HG02884 (cell line): ENCODE results near the gene PRKCD.

Experiments
- ATAC-seq: cut with Tn5 transposase; IDR thresholded peaks from one replicate; pipeline ENCODE4 v1.9.1; 2021; ENCODE audit warnings: mild to moderate bottlenecking, moderate library complexity; ENCODE audit not compliant: unreplicated experiment

The PRKCD gene

DNA sequence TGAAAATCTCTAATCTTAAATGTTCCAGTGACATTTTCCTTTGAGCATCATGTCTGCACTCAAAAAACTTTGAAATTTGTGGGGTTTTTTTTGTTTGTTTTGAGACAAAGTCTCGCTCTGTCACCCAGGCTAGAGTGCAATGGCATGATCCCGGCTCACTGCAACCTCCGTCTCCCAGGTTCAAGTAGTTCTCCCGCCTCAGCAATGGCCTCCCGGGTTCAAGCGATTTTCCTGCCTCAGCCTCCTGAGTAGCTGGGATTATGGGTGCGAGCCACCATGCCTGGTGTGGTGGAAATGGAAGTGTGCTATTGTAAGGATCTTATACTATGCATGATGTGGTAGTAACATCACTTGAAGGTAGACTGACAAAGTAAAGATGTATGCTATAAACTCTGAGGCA is 52.3 kb downstream of the PRKCD start:
- ATAC-seq: no peak

DNA sequence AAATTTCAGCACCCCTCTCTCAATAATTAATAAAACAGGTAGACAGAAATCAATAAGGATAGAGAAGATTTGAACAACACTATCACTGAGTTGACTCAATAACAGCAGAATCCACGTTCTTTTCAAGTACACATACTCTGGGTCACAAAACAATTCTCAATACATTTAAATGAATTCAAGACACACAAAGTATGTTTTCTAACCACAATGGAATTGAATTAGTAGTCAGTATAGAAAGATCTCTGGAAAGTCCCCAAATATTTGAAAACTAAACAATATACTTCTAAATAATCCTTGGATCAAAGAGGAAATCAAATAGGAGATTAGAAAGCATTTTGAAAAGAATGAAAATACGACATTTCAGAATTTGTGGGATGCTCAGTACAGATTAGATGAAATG is 54.8 kb downstream of the PRKCD start:
- ATAC-seq: no peak

DNA sequence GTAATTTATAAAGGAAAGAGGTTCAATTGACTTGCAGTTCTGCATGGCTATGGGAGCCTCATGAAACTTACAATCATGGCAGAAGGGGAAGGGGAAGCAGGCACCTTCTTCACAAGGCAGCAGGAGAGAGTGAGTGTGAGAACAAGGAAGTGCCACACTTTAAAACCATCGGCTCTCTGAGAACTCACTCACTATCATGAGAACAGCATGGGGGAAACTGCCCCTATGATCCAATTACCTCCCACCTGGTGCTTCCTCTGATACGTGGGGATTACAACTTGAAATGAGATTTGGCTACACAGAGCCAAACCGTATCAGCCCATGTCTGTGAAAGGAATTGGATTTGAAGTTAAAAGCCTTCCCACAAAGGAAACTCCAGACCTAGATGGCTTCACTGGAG is 55.7 kb downstream of the PRKCD start:
- no peak for ATAC-seq

DNA sequence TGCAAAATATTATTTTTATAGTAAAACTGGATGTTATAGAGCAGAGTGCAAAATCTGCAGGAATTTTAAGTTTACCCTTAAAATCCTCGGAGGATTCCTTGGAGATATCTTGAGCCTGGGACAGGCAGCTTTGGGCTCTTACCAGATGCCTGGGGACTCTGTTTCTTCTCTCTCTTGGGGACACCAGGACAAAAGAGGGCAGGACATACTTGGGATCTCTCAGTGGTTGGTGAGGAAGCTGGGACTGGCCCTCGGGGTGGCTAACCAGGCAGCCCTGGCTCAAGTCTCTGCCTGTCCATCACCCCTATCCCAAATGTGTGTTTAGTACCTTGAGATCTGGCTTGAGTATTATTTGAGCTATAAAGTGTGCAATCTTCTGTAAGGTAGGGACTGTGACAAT is 56.2 kb downstream of the PRKCD start:
- no peak for ATAC-seq

DNA sequence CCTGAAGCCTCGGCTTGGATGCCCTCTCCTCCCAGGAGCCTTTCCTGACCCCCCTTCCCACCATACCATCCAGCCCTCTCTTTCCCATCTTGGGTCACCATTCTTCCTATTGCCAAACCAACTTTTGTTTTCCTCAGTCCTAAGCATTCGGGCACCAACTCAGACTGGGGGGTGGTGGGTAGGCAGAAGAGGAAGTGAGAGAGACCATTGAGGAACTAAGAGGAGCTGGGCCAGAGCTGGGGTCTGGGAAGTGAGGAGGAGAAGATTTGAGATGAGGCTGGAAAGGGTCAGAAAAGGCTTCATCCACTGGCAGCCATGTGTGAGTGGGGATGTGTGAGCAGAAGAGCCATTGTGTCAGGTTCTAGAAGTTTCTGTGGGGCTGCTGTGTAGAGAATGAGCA is 57.1 kb downstream of the PRKCD start:
- no peak for ATAC-seq

DNA sequence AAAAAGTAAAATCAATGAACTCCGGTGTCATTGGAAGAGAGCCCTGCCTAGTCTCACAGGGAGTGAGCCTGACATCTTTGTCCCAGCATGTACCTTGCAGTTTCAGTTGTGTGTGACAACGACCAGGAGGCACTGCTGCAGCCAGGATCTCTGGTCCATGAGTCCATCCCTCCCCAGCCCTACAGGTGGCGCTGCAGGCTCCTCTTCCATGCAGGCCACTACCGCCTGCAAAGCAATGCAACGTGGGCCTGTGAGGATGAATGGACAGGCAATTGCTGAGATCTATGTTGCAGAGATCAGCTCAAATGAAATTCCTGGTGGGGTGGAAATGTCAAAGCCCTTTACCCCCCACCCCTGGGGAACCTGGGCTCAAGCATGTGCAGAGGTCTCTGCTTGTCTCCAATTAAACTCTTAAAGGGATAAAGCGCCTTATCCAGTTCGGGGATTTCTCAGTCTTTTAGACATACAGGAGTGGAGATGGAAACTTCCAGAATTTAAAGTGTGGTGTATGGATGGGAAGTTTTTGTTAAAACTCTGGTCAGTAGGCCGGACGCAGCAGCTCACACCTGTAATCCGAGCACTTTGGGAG is 59.0 kb downstream of the PRKCD start:
- peak; percentile 83 for ATAC-seq

DNA sequence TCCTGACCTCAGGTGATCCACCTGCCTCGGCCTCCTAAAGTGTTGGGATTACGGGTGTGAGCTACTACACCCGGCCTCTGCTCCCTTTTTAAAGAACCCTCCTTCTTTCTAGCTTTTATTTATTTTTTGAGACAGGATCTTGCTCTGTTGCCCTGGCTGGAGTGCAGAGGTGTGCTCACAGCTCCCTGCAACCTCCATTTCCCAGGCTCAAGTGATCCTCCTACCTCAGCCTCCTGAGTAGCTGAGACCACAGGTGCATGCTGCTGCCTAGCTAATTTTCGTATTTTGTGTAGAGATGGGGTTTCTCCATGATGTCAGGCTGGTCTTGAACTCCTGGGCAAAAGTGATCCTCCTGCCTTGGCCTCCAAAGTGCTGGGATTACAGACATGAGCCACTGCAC is 60.3 kb downstream of the PRKCD start:
- ATAC-seq: no peak

DNA sequence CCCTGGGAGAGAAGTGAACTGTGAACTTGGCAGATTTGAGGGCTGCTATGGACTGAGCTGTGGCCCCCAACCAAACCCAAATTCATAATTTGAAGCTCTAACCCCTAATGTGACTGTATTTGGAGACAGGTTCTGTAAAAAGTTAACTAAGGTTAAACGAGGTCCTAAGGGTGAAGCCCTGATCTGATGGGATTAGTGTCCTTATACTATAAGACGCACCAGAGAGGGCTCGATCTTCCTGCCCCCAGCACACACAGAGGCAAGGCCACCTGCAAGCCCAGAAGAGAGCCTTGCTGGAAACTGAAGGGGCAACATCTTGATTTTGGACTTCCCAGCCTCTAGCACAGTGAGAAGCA is 60.8 kb downstream of the PRKCD start:
- no peak for ATAC-seq

DNA sequence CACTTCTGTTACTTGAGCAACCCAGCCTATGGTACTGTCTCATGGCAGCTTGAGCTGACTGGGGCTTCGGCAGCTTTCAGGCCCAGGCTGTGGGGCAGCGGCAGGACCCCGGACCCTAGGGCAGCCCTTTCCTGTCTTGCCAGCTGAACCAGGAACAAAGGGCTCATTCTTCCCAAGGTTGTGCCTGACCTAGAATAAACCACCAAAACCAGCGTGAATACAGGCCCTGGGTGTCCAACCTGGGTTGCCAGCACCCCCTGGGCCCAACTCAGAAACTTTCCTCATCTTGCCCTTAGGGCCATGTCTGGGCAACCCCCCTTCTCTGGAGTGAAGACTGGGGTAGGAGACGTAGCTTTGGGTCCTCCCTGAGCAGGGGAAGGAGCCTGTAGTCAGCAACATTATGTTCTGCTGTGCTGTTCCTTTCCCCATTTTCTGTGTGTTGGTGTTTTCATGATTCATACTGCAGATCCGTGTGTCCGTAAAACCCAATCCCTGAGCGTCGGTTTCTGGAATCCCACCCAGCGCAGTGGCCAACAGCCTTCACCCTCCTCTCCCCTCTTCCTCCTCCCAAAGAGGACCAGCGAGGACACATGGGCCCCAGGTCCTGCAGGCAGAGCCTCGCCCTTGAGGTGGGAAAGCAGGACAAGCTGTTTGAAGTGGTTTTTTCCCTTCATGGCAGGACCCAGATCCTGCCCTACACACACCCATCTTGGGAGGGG is 61.3 kb downstream of the PRKCD start:
- ATAC-seq: no peak

DNA sequence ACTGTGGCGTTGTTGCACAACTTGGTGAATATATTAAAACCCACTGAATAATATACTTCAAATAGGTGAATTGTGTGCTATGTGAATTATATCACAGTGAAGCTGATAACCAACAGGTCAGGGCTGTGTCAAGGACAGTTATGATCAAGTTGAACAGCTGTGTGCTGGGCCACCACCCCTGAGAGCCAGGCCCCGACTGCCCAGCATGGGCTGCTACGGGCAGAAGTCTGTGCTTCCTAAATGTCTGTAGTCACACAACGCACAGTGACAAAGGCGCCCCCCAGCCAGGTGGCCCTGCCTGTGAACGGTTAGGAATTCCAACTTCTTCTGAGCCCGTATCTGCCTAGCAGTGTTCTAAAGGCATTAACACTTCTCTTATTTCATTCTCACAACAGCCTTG is 62.0 kb downstream of the PRKCD start:
- ATAC-seq: no peak

DNA sequence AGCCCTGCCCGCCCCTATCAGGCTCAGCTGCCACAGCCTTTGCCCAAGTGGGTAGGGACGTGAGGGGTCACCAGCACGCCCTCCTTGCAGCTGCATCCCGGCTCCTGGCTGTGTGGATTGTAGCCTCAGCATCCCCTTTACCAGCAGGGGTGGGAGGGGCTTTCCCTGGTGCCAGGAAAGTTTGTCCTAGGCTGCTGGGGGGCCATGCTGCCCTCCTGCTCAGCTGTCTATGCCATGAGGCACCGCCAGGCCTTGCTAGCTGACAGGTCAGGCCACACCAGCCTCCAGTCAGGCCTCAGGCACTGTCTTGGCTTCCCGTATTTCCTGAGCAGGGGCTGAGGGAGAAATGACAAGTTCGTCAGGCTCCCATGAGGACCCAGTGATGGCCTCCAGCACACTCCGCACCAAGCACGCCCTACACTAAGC is 62.5 kb downstream of the PRKCD start:
- ATAC-seq: no peak

DNA sequence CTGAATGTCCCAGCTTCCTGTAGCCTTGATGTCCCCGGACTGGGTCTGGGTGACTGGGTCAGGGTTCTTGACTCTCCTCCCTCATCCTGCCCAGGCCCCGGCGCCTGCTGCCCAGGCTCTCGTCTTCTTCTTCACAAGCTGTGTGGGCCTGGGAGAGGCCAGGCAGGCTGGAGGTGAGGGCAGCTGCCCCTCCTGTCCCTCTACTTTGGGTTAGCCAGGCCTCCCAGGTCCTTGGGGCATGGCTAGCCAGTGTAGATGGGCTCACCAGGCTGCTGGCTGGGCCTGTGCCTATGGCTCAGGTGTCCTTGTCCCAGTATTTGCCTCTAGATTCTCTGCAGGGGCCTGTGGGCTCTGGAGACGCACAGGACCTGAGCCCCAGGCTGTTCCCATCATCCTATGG is 63.0 kb downstream of the PRKCD start:
- no peak for ATAC-seq

DNA sequence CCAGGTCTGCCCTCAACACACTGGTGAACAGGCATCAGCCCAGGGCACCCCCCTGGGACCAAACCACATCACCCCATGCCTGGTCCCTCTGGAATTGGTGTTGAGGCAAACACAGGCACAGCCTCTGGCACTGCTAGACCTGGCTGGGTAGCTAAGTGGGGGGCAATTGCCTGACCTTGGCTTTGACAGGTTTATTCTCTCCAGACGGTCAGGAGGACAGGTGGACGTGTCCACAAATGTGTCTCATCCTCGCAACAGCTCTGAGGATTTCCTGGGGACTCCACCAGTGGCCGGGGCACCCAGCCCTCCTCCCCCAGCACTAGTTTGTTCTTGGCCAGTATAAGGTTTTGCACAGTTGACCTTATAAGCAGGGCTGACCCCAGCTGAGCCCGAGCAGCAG is 63.5 kb downstream of the PRKCD start:
- no peak for ATAC-seq

DNA sequence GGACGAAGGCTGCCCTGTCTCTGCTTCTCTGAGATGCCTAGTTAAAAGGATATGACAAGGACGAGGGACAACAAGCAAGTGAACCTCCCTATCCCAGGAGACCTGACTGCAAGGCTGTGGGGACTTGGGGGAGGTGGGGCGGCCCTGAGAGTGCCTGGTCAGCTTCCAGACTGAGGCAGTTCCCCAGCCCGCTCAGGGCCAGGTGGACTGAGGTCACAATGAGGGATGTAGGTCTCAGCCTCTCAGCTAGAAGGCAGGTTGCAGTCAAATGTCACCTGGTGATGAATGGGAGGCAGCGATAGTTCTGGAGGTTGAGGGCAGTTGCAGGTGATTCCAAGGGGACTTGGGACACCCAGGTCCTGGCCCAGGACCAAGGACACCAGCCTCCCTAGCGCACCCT is 64.2 kb downstream of the PRKCD start:
- no peak for ATAC-seq

DNA sequence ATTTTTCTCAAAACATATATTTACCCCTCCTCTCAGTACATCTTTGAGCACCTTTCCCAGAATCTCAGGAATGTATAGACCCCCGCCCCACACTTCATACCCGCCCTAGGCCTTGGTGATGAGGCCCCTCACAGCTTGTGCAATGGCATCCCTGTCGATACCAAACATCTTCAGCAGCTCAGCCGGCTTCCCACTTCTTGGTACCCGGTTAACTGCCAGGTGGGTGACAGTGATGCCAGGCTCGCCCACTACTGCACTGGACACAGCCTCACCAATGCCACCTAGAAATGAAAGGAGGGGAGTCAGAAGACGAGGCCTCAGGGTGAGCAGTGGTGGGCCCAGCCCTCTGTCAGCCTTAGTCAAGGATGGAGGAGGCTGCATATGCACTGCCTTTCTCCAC is 64.6 kb downstream of the PRKCD start:
- no peak for ATAC-seq

DNA sequence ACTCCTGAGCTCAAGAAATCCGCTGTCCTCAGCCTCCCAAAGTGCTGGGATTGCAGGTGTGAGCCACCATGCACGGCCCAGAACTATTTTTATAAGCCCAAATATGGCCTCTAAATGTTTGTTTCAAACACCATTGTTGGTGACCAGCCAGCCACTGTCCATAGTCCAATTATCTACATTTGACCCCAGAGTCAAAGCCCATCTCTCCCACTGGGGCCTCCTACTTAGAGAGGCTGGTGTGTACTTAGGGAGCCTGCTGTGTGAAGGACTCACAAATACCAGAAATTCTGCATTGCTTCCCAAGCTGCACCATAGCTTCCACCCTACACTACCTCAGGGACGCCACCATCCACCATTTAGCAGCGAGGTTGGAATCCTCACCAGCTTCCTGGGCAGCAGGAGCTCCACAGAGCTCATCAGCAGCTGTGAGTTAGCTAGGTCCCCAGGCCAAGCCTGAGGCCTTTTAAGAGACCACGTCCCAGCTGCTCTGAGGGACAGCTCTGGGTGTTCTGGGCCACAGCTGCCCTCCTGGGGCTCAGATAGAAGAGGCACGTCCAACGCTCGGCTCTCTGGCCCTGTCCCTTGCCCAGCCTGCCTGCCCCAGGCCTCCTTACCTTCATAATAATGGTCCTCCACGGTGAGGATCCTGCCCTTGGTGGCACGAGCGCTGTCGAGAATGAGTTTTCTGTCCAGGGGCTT is 65.3 kb downstream of the PRKCD start:
- no peak for ATAC-seq

DNA sequence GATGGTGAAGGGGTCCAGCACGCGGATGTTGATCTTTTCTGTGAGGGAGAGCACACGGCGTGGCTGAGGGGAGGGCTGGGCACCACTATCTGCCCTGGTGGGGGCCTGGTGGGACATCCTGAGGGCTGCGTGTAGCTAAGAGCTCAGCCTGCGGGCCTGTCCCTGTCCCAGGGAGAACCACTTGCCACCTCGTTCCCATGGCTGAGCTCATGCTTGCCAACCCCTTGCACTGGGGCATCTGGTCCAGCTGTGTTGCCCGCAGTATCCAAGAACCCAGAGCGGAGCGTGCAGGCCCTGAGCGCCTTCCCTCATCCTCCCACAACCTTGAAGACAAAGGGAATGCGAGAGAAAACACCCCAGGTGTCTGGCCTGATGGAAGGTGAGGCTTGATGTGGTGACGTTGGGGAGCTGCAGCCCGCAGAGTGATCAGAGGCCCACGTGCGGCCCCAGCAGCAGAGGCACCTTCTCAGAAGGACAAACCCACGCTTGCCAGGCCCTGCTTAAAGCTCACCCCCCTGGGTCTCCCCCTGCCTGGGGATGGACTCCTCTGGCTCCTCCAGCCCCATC is 65.9 kb downstream of the PRKCD start:
- no peak for ATAC-seq

DNA sequence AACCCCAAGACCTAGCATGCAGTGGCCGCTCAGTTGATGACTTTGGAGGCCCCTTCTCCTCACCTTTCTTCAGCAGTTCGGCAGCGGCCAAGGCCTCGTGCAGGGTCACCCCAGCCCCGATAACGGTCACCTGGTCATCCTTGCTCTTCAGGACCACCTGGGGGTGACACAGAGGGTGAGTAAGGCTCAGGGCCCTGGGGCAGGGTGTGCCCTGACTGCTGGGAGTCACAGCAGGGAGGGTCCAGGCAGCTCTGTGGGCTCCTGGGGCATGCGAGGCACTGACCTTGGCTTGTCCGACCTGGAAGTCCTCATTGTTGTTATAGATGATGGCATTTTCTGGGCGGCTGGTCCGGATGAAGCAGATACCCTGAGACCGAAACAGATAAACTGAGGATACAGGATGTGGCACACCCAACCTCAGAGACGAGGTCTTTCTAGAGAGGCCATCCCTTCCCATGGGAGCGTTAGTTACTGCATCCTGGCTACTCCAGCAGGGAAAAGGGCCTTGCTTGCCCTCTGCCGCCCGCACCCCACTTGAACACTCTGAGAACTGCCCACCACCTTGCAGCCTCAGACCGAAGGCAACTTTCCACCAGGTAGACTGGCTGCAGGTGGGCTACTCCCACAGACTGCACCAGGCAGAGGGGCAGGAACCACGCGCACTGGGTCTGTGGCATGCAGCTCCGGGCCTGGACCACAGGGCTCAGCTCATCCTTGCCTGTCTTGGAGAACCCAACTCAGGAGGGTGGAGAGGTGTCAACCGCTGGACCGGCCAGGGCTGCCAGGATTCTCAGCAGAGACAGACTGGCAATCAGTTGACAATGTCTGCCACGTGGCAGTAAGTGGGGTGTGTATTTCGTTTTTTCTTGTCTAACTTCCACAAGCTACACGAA is 67.2 kb downstream of the PRKCD start:
- ATAC-seq: no peak

DNA sequence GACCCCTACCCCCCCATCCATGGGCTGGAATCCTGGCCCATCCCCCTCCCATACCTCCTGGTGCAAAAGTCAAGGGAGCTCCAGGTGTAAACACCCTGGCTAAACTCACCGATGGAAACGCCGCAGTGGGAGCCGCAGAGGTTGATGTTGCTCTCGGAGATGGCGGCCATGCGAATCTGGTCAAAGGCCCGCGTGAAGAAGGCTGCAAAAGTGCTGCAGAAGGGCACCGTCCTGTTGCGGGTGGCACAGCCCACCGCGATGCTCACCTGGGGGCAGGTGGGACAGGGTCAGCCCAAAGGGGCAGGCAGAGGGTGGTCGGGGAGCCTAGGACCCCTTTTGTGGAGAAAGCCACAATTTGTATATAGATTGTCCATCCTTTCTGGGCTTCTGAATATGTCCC is 68.2 kb downstream of the PRKCD start:
- ATAC-seq: no peak

DNA sequence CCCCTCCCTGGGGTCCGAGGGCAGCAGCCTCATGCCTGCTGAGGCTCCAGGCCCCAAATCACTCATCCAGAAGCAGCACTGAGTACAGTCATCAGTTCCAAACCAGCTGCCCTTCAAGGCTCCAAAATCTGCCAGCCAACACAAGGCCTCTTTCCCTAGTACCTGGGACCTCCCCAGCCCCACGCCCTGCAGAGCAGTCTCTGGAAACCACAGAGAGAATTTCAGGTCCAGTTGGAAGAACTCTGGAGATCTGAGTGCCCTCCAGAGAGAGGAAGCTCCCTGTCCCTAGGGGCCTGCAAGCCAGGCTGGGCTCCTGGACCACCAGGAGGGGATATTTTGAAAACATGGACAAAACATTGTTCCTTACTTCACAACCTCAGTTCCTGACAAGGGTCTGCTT is 68.6 kb downstream of the PRKCD start:
- ATAC-seq: no peak

DNA sequence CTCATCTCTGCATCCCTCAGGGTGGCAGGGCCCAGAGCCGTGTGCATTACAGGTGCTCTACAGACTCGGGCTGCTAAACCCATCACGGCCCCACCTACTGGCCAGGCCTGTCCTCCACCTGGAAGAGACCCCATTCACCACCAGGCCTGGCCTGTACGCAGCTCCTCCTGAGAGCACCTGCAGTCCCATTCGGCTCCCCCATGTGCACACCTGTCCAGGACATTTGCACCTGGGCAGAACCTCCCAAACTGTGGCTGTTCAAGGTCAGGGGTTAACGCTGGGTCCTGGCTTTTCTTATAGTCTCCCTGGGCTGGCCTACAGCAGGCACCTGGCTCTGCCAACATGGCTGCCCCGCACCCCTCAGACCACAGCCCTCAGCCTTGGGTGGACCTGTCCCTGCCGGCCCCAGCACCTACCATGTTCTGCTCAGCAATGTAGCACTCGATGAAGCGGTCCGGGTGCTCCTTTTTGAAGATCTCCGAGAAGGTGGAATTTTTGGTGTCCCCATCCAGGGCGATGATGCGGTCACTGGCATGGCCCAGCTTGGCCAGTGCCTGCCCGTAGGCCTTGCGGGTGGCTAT is 69.1 kb downstream of the PRKCD start:
- no peak for ATAC-seq
